ENCODE results near the gene ADI1. TPM values are rescaled to one million over a fixed set of nuclear protein-coding genes. Genes with fewer than 3 reads are reported as not detected.

Gene ADI1
- total and polyA plus RNA-seq, 7 donors = 35.7 to 114 (median 86.3) TPM

DNA sequence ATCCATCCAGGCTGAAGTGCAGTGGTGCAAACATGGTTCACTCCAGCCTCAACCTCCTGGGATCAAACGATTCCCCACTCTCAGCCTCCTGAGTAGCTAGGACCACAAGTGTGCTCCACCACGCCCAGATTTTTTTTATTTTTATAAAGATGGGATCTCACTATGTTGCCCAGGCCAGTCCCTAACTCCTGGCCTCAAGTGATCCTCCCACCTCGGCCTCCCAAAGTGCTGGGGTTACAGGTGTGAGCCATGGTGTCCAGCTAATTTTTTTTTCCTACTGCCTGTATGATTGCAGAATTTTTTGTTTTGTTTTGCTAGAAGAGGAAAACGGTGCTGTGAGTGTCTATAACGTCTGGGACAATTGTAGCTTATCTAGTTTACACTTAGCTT, 38.3 kb downstream of the ADI1 start:
- H3K9me3 ChIP-seq = no peaks in the 10 kb centered on the region
- H3K4me3 ChIP-seq = no peak overlapping the region
- H3K27me3 ChIP-seq = no peaks in the 10 kb centered on the region
- no peaks in the 10 kb centered on the region for H3K4me1 ChIP-seq
- WGBS, 2 donors = 37 to 79% methylated on average over 5 of the region's 5 CpGs
- TF ChIP-seq POLR2AphosphoS5 (IDR thresholded peaks at IDR 0.05) (no peak), EP300 (IDR thresholded peaks at IDR 0.05) (no peak), POLR2A (IDR thresholded peaks at IDR 0.05) (no peak)
- TF ChIP-seq, protein P1, sequence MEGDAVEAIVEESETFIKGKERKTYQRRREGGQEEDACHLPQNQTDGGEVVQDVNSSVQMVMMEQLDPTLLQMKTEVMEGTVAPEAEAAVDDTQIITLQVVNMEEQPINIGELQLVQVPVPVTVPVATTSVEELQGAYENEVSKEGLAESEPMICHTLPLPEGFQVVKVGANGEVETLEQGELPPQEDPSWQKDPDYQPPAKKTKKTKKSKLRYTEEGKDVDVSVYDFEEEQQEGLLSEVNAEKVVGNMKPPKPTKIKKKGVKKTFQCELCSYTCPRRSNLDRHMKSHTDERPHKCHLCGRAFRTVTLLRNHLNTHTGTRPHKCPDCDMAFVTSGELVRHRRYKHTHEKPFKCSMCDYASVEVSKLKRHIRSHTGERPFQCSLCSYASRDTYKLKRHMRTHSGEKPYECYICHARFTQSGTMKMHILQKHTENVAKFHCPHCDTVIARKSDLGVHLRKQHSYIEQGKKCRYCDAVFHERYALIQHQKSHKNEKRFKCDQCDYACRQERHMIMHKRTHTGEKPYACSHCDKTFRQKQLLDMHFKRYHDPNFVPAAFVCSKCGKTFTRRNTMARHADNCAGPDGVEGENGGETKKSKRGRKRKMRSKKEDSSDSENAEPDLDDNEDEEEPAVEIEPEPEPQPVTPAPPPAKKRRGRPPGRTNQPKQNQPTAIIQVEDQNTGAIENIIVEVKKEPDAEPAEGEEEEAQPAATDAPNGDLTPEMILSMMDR (IDR thresholded peaks at IDR 0.05) = no peak
- intact Hi-C loops (cut with DNase I) = no loop called here
- DNase-seq = no peak
- no peak overlapping the region for H3K27ac ChIP-seq
- peaks cover 5 to 45% (median 21%) of the 10 kb centered on the region in 4 donors for H3K36me3 ChIP-seq

DNA sequence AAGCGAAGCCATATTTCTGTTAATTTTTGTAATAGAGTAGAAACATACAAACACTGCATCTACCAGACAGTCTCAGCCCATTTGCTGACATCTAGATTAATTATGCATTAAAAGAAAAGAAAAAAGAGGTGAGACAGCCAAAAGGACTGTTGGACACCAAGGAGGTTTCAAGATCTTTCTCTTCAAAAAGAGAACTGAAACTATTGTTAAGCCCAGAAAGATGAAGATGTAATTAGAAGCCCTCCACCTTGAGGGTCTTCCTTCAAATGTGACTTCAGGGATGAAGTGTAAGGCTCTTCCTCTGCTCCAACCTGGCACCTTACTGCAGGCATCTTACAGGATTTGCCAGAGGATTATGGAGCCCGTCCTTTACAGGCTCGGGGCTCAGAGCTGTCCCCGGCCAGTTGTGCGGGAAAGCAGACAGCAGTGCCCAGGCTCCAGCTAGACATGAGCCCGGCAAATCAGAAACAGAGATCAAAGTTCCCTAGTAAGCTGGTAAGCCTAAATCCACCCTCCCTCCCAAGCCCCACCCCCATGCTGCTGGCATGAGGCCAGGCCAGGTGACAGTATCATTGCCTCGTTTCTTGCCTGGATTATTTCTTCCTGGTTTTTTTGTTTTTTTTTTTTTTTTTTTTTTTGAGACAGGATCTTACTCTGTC, 38.9 kb downstream of the ADI1 start:
- Histone ChIP-seq H3K9me3 (no peaks in the 10 kb centered on the region), H3K27me3 (no peaks in the 10 kb centered on the region), H3K4me3 (no peak overlapping the region), H3K36me3 (peaks cover 5 to 50% (median 22%) of the 10 kb centered on the region in 4 donors), H3K4me1 (no peaks in the 10 kb centered on the region), H3K27ac (no peak overlapping the region)
- intact Hi-C loops (cut with DNase I) = no loop called here
- TF ChIP-seq POLR2AphosphoS5 (IDR thresholded peaks at IDR 0.05) (no peak), EP300 (IDR thresholded peaks at IDR 0.05) (no peak), POLR2A (IDR thresholded peaks at IDR 0.05) (no peak)
- TF ChIP-seq, protein P1 (IDR thresholded peaks at IDR 0.05) = no peak
- WGBS, 2 donors = 27 to 55% methylated on average over 7 of the region's 7 CpGs
- no peak for DNase-seq

DNA sequence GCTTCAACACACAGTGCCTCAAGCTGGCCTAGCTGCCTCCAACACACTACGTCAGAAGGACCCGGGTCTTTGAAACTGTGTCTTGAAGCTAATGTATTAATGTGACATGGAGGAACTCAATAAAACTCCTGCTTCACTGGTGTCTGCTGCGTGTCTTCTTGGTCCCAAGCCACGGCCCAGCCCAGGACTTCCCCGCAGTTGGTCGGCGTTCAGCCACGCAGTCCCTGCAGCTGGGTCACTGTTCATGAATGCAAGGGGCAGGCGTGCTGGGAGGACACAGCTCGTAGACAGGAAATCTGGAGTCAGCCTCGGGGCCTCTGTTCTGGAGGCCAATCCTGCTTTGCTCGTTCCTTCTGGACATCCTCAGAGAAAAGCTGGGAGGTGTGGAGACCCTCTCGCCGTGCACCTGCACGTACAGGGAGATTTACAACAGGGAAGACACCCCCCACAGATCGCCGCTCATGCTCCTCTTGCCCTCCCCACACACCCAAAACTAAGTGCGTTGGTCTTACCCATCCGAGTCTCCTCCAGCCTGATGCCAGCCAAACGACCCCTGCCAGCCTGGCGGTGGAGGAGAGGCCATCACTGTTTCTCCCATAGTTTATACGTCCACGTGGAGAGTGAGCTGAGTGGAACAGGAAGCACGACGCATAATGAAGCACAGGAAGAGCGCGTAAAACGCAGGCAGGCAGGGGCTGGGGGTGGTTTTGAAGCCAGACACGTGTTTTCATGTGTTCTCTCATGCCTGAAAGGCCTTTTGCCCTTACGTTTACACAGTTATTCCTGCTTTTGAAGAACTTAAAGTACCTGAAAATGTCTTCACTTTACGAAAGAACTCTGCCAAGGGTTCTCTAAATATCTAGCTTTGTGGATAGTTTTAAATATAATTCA, 39.7 kb downstream of the ADI1 start:
- H3K27ac ChIP-seq = no peak overlapping the region
- no peaks in the 10 kb centered on the region for H3K4me1 ChIP-seq
- 82 to 84% methylated on average over 31 of the region's 31 CpGs for WGBS, 2 donors
- no peaks in the 10 kb centered on the region for H3K9me3 ChIP-seq
- intact Hi-C loops (cut with DNase I) = no loop called here
- H3K36me3 ChIP-seq = peaks cover 5 to 55% (median 22%) of the 10 kb centered on the region in 4 donors
- H3K4me3 ChIP-seq = no peak overlapping the region
- no peak for DNase-seq
- H3K27me3 ChIP-seq = no peaks in the 10 kb centered on the region
- no peak for TF ChIP-seq POLR2A (IDR thresholded peaks at IDR 0.05)
- no peak for TF ChIP-seq EP300 (IDR thresholded peaks at IDR 0.05)
- TF ChIP-seq, protein P1 (IDR thresholded peaks at IDR 0.05) = no peak
- no peak for TF ChIP-seq POLR2AphosphoS5 (IDR thresholded peaks at IDR 0.05)

DNA sequence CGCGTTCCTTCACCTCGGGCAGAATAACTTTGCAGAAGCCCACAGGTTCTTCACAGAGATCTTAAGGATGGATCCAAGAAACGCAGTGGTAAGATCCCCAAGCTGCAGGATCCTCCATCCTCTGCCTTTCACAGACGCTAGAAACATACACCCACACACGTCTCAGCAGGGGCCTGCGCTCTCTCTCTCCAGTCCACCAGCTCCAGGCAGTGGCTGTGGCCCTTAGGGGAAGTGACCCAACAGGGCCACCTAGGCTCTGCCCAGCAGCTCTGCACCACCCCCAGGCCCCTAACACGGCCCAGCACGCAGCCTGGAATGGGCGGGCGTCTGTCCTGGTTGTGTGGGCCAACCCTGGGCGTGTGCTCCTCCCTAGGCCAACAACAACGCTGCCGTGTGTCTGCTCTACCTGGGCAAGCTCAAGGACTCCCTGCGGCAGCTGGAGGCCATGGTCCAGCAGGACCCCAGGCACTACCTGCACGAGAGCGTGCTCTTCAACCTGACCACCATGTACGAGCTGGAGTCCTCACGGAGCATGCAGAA, 40.4 kb downstream of the ADI1 start:
- H3K27ac ChIP-seq = no peak overlapping the region
- intact Hi-C loops (cut with DNase I) = no loop called here
- H3K4me1 ChIP-seq = no peaks in the 10 kb centered on the region
- DNase-seq = no peak
- H3K4me3 ChIP-seq = no peak overlapping the region
- peaks cover 5 to 60% (median 22%) of the 10 kb centered on the region in 4 donors for H3K36me3 ChIP-seq
- no peaks in the 10 kb centered on the region for H3K9me3 ChIP-seq
- TF ChIP-seq EP300 (IDR thresholded peaks at IDR 0.05) (no peak), POLR2AphosphoS5 (IDR thresholded peaks at IDR 0.05) (no peak), POLR2A (IDR thresholded peaks at IDR 0.05) (no peak)
- TF ChIP-seq, protein P1 (IDR thresholded peaks at IDR 0.05) = no peak
- no peaks in the 10 kb centered on the region for H3K27me3 ChIP-seq
- 93 to 95% methylated on average over 19 of the region's 19 CpGs for WGBS, 2 donors
